Endothelial cell of umbilical vein (primary cell): ENCODE measurements around the gene PPFIA2. TPM values are rescaled to one million over a fixed set of nuclear protein-coding genes. Genes with fewer than 3 reads are reported as not detected.
A peak's percentile ranks its signal among the peaks of the same experiment; 100 is the strongest.

Experiments used
- BruUV-seq: library from RNA; stranded (reverse); fragments of 400-500 nt; replicated peaks from 2 replicates; lab custom pipeline; 2021; lab: Mats Ljungman, UMichigan
- CTCF ChIA-PET: fragments of 300-600, 350-600 bp; sonication (Branson Sonifier 250); formaldehyde crosslinking; loops from one replicate; lab custom pipeline; 2021; ENCODE audit warnings: antibody characterized with exemption, inconsistent platforms; lab: Charles Lee
- POLR2A ChIA-PET: fragments of 300-600, 350-600 bp; sonication (Branson Sonifier 250); formaldehyde crosslinking; loops from one replicate; lab custom pipeline; 2021; ENCODE audit warnings: antibody characterized with exemption, inconsistent platforms; lab: Charles Lee
- DNase-seq: peaks from one replicate; pipeline ENCODE4 v3.0.0-alpha.2; 2011; ENCODE audit warnings: low read depth, low spot score
- FAIRE-seq: peaks from 2 replicates; lab custom pipeline; 2011; peaks lifted over from hg19 to GRCh38; lab: Jason Lieb, UNC
- H2AFZ ChIP-seq: 2 replicates; pipeline ENCODE4 v1.6.0; 2012; ENCODE audit warnings: low read depth, low read length, control low read depth, inconsistent platforms
- H3K27ac ChIP-seq: 2 replicates; pipeline ENCODE4 v1.5.1; 2011; ENCODE audit warnings: low read depth, mild to moderate bottlenecking, control low read depth, low read length, moderate library complexity; ENCODE audit not compliant: insufficient read depth
- H3K27me3 ChIP-seq, 2 experiments: 2 replicates each; pipeline versions ENCODE4 v1.6.0 to v1.6.1; 2011; ENCODE audit warnings: low read length in 2 of 2, mixed read lengths in 1 of 2; ENCODE audit not compliant: control insufficient read depth in 2 of 2, insufficient read depth in 2 of 2
- H3K36me3 ChIP-seq, 2 experiments: 2 replicates in 1 of 2; 3 replicates in 1 of 2; pipeline ENCODE4 v1.5.1; 2011; ENCODE audit warnings: low read length in 2 of 2, mild to moderate bottlenecking in 1 of 2, moderate library complexity in 1 of 2; ENCODE audit not compliant: control insufficient read depth in 2 of 2, insufficient read depth in 2 of 2; ENCODE audit errors: extremely low read depth in 1 of 2
- H3K4me1 ChIP-seq: 3 replicates; pipeline ENCODE4 v1.5.1; 2011; ENCODE audit warnings: mild to moderate bottlenecking, low read length; ENCODE audit not compliant: control insufficient read depth, insufficient read depth; ENCODE audit errors: extremely low read depth
- H3K4me2 ChIP-seq: 2 replicates; pipeline ENCODE4 v1.6.1; 2011; ENCODE audit warnings: low read length, control low read depth, mixed read lengths; ENCODE audit not compliant: insufficient read depth
- H3K4me3 ChIP-seq, 3 experiments: fragments of 200-600 bp in 1 of 3; sonication (generic), shearing (Covaris generic) in 1 of 3; replicated peaks in 1 of 3; 2 replicates each; pipeline ENCODE4 v1.5.1; 2011 to 2016; ENCODE audit warnings: control low read depth in 3 of 3, low read length in 3 of 3, mild to moderate bottlenecking in 2 of 3, inconsistent platforms in 1 of 3, low read depth in 1 of 3, moderate library complexity in 1 of 3; ENCODE audit not compliant: insufficient read depth in 1 of 3
- H3K79me2 ChIP-seq: 2 replicates; pipeline ENCODE4 v1.6.0; 2012; ENCODE audit warnings: low read length, inconsistent platforms; ENCODE audit not compliant: control insufficient read depth, insufficient read depth
- H3K9ac ChIP-seq: replicated peaks from 2 replicates; pipeline ENCODE3; 2011; ENCODE audit warnings: low read length, control low read depth; ENCODE audit not compliant: insufficient read depth; ENCODE audit errors: extremely low read depth
- H3K9me1 ChIP-seq: replicated peaks from 3 replicates; pipeline ENCODE4 v1.6.0; 2011; ENCODE audit warnings: mild to moderate bottlenecking, low read length; ENCODE audit not compliant: control insufficient read depth, insufficient read depth; ENCODE audit errors: extremely low read depth
- H3K9me3 ChIP-seq: replicated peaks from 2 replicates; pipeline ENCODE4 v1.5.1; 2012; ENCODE audit warnings: low read length, inconsistent platforms; ENCODE audit not compliant: control insufficient read depth, insufficient read depth
- H4K20me1 ChIP-seq: replicated peaks from 2 replicates; pipeline ENCODE3; 2011; ENCODE audit warnings: mild to moderate bottlenecking, low read length; ENCODE audit not compliant: control insufficient read depth, insufficient read depth; ENCODE audit errors: extremely low read depth
- GATA2 ChIP-seq: IDR thresholded peaks from 2 replicates; pipeline ENCODE4 v1.7.0; 2011; ENCODE audit warnings: low read depth, mild to moderate bottlenecking, moderate library complexity, mixed read lengths, low read length; ENCODE audit not compliant: insufficient read length, insufficient read depth
- MYC ChIP-seq: IDR thresholded peaks from one replicate; pipeline ENCODE4 v1.6.1; 2011; ENCODE audit warnings: mild to moderate bottlenecking, low read depth, low read length
- dilution Hi-C: fragments of 300-500 bp; cut with MboI; formaldehyde crosslinking; loops from one replicate; pipeline ENCODE4 v1.15.0; 2019; ENCODE audit warnings: low sequenced_read_pairs; ENCODE audit not compliant: extremely low pct_ligation_motif_present
- intact Hi-C: fragments of 100-400 bp; cut with micrococcal nuclease; formaldehyde crosslinking; loops from one replicate; pipeline ENCODE4 v1.10.0; 2022
- polyA plus RNA-seq, 4 experiments: library from polyadenylated mRNA; depleted of rRNA in 3 of 4; stranded (reverse) in 3 of 4; unstranded in 1 of 4; fragments of >200 nt; gene quantifications; 2 replicates each; pipeline versions ENCODE4 v1.2.1 to v1.2.3, GENCODE V29; 2011 to 2012; ENCODE audit warnings: missing spikeins in 1 of 4
- total RNA-seq: library from RNA; stranded (reverse); gene quantifications from 2 replicates; pipeline ENCODE4 v1.2.3, GENCODE V29; 2021
- TF ChIP-seq, protein P1 (sequence below), 2 donors: IDR thresholded peaks; 1 replicate in 1 of 2; 2 replicates in 1 of 2; pipeline ENCODE4 v1.5.1; 2011; ENCODE audit warnings: low read length in 2 of 2, mild to moderate bottlenecking in 2 of 2, moderate library complexity in 2 of 2, control low read depth in 1 of 2, inconsistent platforms in 1 of 2, low read depth in 1 of 2; ENCODE audit not compliant: insufficient read depth in 1 of 2; ENCODE audit errors: extremely low read depth in 1 of 2

The PPFIA2 gene
- total and polyA plus RNA-seq, 2 donors (not counting 3 experiments of a cell fraction or from before 2014, with no cell fraction given): not detected

DNA sequence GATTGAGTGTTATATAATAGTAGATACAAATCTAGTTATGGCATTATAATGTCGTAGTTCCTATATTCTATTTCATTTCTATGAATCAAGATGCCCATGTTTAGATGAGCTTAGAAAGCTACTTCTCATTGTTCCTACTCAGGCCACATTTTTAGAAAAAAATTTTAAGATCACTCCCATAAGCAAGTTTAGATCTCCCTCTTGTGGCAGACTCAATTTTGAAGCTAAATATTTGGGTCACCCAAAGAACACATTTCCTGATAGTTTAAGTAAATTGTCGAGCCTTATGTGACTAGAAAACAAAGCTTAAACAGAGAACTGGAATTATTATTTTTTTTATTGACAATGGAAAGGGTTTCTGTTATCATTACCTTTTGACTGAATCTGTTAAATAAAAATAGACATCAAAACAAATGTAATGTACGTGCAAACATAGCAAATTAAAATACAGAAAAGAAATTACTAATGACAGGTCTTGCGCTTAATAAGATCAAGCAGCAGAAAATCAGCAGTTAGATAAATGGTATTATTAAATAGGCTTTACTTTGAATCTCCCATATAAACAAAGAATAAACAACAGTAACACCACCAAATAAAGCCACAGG is 501.1 kb downstream of the PPFIA2 start:
- H3K4me3 ChIP-seq: no peak overlapping the region
- no peaks in the 10 kb centered on the region for H3K9me3 ChIP-seq
- no peak overlapping the region for H3K27ac ChIP-seq
- H3K27me3 ChIP-seq: peaks cover 0 to 3% of the 10 kb centered on the region in 2 experiments
- no peak overlapping the region for H3K9ac ChIP-seq
- ChIA-PET POLR2A (no interaction called here), CTCF (interaction anchor here (0.5 to 5.2 kb wide), 93 partner anchors 9 to 1857 kb away, joined by 3 to 123 read pairs (median 4); partner anchors contain the start of gene LIN7A)
- no peaks in the 10 kb centered on the region for H4K20me1 ChIP-seq
- peak; percentile 66 for DNase-seq
- H3K36me3 ChIP-seq: no peaks in the 10 kb centered on the region
- intact Hi-C loops (loop anchor here (1.0 to 5.0 kb wide), 8 partner anchors 131 to 1849 kb away; partner anchors contain the start of gene LIN7A), dilution Hi-C loops (no loop called here)
- H3K4me1 ChIP-seq: peaks cover 2% of the 10 kb centered on the region
- H3K9me1 ChIP-seq: no peaks in the 10 kb centered on the region
- no TSS peak for BruUV-seq
- H2AFZ ChIP-seq: no peak overlapping the region
- H3K79me2 ChIP-seq: no peaks in the 10 kb centered on the region
- no peak for TF ChIP-seq MYC
- TF ChIP-seq, protein P1, sequence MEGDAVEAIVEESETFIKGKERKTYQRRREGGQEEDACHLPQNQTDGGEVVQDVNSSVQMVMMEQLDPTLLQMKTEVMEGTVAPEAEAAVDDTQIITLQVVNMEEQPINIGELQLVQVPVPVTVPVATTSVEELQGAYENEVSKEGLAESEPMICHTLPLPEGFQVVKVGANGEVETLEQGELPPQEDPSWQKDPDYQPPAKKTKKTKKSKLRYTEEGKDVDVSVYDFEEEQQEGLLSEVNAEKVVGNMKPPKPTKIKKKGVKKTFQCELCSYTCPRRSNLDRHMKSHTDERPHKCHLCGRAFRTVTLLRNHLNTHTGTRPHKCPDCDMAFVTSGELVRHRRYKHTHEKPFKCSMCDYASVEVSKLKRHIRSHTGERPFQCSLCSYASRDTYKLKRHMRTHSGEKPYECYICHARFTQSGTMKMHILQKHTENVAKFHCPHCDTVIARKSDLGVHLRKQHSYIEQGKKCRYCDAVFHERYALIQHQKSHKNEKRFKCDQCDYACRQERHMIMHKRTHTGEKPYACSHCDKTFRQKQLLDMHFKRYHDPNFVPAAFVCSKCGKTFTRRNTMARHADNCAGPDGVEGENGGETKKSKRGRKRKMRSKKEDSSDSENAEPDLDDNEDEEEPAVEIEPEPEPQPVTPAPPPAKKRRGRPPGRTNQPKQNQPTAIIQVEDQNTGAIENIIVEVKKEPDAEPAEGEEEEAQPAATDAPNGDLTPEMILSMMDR (IDR thresholded peaks at IDR 0.05; ENCODE audit: extremely low read depth in 1 of 2, insufficient read depth in 1 of 2, low read depth in 1 of 2, low read length in 2 of 2): peak; percentile 13 to 40
- no peak for FAIRE-seq
- no peak overlapping the region for H3K4me2 ChIP-seq

DNA sequence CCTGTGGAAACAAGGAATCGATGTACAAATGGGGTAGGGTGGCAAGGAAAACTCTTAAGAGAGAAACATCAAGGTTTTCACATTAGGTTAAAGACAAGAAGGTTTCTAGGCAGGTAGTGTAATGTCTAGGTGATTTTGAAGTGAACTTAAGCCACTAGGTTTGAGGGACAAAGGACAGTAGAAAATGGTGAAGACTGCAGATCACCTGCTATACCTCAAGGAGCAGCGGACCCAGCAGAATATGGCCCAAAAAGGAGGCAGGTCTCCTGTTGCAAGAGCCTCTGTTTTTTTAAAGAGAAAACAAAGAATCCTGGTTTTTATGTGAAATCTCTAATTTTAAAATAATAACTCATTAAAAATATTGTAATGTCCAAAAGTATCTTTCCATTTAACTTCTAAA is 503.2 kb downstream of the PPFIA2 start:
- no peaks in the 10 kb centered on the region for H4K20me1 ChIP-seq
- no peak overlapping the region for H3K4me3 ChIP-seq
- POLR2A ChIA-PET: no interaction called here
- DNase-seq: no peak
- H3K4me2 ChIP-seq: no peak overlapping the region
- no peak overlapping the region for H2AFZ ChIP-seq
- no peaks in the 10 kb centered on the region for H3K79me2 ChIP-seq
- dilution Hi-C loops (no loop called here), intact Hi-C loops (loop anchor here (2.0 to 5.0 kb wide), 4 partner anchors 129 to 1059 kb away; partner anchors contain the start of gene LIN7A)
- no peak overlapping the region for H3K27ac ChIP-seq
- CTCF ChIA-PET: interaction anchor here (1.5 to 5.2 kb wide), 3 partner anchors 127 to 1060 kb away, joined by 5 to 123 read pairs (median 58); no protein-coding TSS in a partner anchor
- no peak overlapping the region for H3K9ac ChIP-seq
- no peaks in the 10 kb centered on the region for H3K36me3 ChIP-seq
- no peak for FAIRE-seq
- H3K9me3 ChIP-seq: no peaks in the 10 kb centered on the region
- TF ChIP-seq GATA2: no peak
- no peaks in the 10 kb centered on the region for H3K9me1 ChIP-seq
- BruUV-seq: no TSS peak
- H3K4me1 ChIP-seq: peaks cover 2% of the 10 kb centered on the region
- H3K27me3 ChIP-seq: no peaks in the 10 kb centered on the region
